ENCODE results near the gene IRF3. TPM values are rescaled to one million over a fixed set of nuclear protein-coding genes. Genes with fewer than 3 reads are reported as not detected.

The IRF3 gene
- total RNA-seq, 1 experiment from 2014 or later = 205 TPM

DNA sequence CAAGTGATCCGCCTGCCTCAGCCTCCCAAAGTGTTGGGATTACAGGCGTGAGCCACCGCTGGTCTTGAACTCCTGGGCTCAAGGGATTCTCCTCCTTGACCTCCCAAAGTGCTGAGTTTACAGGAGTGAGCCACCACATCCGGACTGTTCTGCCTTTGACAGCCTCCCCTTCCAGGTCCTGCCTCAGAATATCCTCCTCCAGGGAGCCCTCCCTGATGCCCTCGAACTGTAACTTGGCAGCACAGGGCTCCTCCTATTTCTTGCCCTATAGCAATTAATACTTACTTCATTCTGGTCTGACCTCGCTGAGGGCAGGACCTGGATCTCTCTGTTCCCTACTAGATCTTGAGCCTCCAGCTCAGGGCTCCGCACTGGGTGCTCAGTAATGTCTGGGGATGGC lies 31.2 kb upstream of the IRF3 start:
- H3K14ac ChIP-seq (ENCODE audit: insufficient read depth, low read length) = no peak overlapping the region
- H3K9ac ChIP-seq (ENCODE audit: extremely low read depth, insufficient read length, low read length) = no peak overlapping the region
- H4K20me1 ChIP-seq (ENCODE audit: control insufficient read depth, insufficient read depth, insufficient read length) = no peaks in the 10 kb centered on the region
- TF ChIP-seq, protein P1, sequence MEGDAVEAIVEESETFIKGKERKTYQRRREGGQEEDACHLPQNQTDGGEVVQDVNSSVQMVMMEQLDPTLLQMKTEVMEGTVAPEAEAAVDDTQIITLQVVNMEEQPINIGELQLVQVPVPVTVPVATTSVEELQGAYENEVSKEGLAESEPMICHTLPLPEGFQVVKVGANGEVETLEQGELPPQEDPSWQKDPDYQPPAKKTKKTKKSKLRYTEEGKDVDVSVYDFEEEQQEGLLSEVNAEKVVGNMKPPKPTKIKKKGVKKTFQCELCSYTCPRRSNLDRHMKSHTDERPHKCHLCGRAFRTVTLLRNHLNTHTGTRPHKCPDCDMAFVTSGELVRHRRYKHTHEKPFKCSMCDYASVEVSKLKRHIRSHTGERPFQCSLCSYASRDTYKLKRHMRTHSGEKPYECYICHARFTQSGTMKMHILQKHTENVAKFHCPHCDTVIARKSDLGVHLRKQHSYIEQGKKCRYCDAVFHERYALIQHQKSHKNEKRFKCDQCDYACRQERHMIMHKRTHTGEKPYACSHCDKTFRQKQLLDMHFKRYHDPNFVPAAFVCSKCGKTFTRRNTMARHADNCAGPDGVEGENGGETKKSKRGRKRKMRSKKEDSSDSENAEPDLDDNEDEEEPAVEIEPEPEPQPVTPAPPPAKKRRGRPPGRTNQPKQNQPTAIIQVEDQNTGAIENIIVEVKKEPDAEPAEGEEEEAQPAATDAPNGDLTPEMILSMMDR (conservative IDR thresholded peaks at IDR 0.05) = no peak
- DNase-seq = no peak
- no peak overlapping the region for H3K27ac ChIP-seq (ENCODE audit: insufficient read length, low read depth, low read length)
- no peak overlapping the region for H3K4me2 ChIP-seq (ENCODE audit: insufficient read depth, insufficient read length, low read length)
- Mint-ChIP-seq H3K27me3 (ENCODE audit: low read depth) (no peaks in the 10 kb centered on the region; the same call in 1 of the 2 replicates), H3K27ac (no peak overlapping the region), H3K9me3 (no peaks in the 10 kb centered on the region), H3K4me1 (peaks cover 0 to 7% of the 10 kb centered on the region in 2 experiments; a peak in 2 of 4 replicates), H3K36me3 (ENCODE audit: insufficient read depth in 1 of 3, low read depth in 3 of 3) (peaks cover 24 to 40% (median 34%) of the 10 kb centered on the region in 3 experiments), H3K4me3 (no peak overlapping the region)
- no peaks in the 10 kb centered on the region for H3K79me2 ChIP-seq (ENCODE audit: insufficient read depth, low read length)
- no peak overlapping the region for H3K56ac ChIP-seq (ENCODE audit: insufficient read length, low read depth, low read length)
- no peak overlapping the region for H4K5ac ChIP-seq (ENCODE audit: insufficient read length, low read depth, low read length)
- H2BK120ac ChIP-seq (ENCODE audit: low read depth, low read length, poor library complexity, severe bottlenecking) = no peak overlapping the region
- H2BK15ac ChIP-seq (ENCODE audit: low read depth, low read length) = no peak overlapping the region
- no peaks in the 10 kb centered on the region for H3K4me1 ChIP-seq (ENCODE audit: insufficient read depth, low read length)
- no peak overlapping the region for H3T11ph ChIP-seq (ENCODE audit: low read length)
- no peak overlapping the region for H2BK5ac ChIP-seq (ENCODE audit: insufficient read length, low read length)
- no peak overlapping the region for H2BK12ac ChIP-seq (ENCODE audit: insufficient read length, low read depth, low read length)
- no peaks in the 10 kb centered on the region for H3K27me3 ChIP-seq (ENCODE audit: insufficient read depth, low read length)
- no CpG with 5 or more reads among the region's 7 CpGs for WGBS (ENCODE audit: extremely low coverage, insufficient read length, low lambda C conversion rate)
- no peak overlapping the region for H2AFZ ChIP-seq (ENCODE audit: low read length)
- H2AK5ac ChIP-seq (ENCODE audit: insufficient read length, low read length) = no peak overlapping the region
- H4K8ac ChIP-seq (replicated peaks; ENCODE audit: insufficient read length, low read depth, low read length) = no peak overlapping the region
- H2BK20ac ChIP-seq (ENCODE audit: low read depth, low read length, poor library complexity, severe bottlenecking) = no peak overlapping the region
- no peaks in the 10 kb centered on the region for H3K23me2 ChIP-seq (ENCODE audit: insufficient read length, low read depth, low read length, poor library complexity, severe bottlenecking)
- H3K18ac ChIP-seq (ENCODE audit: insufficient read length, low read depth, low read length) = no peak overlapping the region
- no peaks in the 10 kb centered on the region for H3K79me1 ChIP-seq (ENCODE audit: insufficient read depth, low read depth, low read length, poor library complexity, severe bottlenecking)
- H4K91ac ChIP-seq (ENCODE audit: insufficient read length, low read depth, low read length) = no peak overlapping the region
- H3K4ac ChIP-seq (ENCODE audit: low read depth, low read length) = no peak overlapping the region
- H3K23ac ChIP-seq (ENCODE audit: insufficient read length, low read depth, low read length) = no peak overlapping the region
- no peaks in the 10 kb centered on the region for H3K9me3 ChIP-seq (ENCODE audit: control insufficient read depth, low read depth, low read length)
